HG03432 (cell line): Measurements from ENCODE around the gene STC2.
A peak's percentile ranks its signal among the peaks of the same experiment; 100 is the strongest.
"Not testable (repeated sequence)": the region's sequence is repeated elsewhere in the genome, so short reads cannot be mapped to it uniquely, and the experiment has no call there.

Source experiments
- ATAC-seq: cut with Tn5 transposase; IDR thresholded peaks from one replicate; pipeline ENCODE4 v1.9.1; 2021; ENCODE audit warnings: mild to moderate bottlenecking, moderate library complexity; ENCODE audit not compliant: unreplicated experiment

Gene STC2

DNA sequence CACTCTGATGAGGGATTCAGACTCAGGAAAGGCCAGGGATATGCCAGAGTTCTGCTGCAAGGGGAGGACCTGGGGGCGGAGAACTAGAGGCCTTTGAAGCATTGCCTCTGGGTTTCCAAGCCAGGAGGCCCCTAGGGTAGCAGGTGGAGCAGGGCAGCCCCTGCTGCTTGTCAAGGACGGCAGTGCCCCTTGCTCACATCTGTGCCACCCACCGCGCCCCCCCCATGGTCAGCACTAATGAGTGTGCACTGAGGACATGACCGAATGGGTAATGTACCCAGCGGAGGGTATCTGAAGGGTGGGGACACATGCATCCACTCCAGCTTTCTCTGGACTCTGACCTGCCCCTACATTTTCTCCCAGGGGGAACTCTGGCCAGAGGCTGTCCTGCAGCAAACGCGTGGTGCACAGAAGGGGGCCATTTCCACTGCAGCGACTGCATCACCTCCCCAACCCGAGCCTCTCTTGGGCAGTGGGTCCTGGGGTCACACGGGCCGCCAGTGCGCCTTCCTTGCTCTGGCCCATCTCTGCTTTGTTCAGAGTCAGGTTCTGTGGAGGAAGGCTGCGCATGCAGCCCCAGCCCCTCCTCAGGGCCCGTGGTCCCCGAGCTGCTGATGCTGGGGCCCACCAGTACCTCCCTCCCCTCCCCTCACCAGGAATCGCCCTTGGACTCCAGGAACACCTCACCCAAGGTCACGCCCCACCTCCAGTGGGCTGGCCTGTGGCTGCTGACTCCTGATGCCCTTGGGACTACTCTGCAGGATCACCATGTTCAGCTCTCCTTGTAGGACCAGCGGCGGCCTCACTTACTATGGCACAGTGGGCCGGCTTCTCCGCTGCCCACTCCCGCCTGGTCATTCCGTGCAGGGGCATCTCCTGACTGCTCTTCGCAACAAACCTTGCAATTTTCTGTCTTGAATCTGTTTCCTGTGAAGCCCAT lies 31.2 kb downstream of the STC2 start:
- ATAC-seq: no peak

- no peak for ATAC-seq
Observed at GRCh38 chr5:173295796-173296195, 32.4 kb downstream of the STC2 start.

- ATAC-seq: no peak
Observed at GRCh38 chr5:173294673-173295320, 33.4 kb downstream of the STC2 start.

DNA sequence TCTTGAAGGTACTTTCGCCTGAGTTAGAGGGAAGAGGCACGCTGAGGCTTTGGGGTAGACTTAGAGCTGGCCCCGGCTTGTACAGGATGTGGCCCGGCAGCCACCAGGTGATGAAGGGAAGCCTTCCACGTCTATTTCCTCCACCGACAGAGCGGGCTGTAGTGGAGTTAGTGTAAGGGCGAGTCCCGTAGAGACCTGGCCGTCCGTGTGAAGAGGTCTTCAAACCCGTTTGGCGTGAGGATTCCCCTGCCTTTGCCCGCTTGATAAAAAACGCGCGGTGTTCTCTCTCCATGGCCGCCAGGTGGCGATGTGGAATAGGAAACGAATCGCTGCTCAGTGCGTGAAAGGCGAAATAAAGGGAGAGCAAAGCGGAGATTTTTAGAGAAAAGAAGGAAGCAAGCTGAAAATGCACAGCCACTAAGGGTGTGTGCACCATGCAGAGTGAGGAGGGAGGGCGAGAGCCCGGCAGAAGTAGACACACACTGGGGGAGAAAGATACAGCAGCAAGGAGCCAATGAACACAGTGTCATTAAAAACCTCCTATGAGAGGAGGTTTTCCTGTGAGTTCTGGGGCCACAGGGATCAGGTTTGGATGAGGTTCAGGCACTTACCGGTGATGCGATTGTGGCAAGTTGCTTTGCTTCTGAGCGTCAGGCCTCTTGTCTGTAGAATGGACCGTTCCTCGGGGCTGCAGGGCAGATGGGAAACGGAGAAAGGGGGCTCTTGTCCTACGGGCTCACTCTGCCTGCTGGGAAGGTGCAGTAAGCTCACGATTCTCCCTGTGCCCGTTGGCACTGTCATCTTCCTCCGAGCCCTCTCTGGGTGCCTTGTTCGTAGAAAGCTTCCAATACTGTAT lies 34.2 kb downstream of the STC2 start:
- ATAC-seq: peak; percentile 76

GRCh38 chr5:173291722-173292658 lies 36.2 kb downstream of the STC2 start:
- peak; percentile 64 for ATAC-seq

DNA sequence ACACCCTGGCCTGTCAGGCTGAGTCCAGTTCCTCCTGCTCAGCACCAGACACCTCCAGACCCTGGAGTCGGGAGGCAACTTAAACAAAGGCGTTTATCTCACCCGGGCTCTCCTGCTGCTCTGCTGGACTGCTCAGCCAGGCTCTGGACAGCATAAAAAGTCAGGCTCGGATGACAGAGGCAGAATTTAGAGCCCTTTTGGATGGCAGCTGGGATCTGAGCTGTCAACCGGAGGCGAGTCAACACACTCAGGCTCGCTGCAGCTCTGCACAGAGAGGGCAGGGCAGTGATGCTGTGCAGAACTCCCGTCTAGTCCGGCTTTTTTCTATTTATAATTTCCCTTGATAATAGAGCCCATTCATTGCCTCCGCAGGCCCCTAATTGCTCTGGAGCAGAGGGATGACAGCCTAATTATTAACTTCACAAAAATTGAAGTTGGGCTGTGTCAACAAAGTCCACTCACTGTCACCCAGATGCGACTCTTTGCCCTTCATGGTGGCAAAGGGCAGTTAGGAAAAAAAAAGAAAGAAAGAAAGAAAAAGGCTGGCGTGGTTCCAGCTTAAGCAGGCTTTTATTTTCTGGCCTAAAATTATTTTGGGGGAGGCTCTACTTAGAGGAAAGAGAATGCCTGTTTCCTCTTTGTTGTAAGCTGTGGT lies 37.6 kb downstream of the STC2 start:
- no peak for ATAC-seq

GRCh38 chr5:173289372-173289771 lies 38.8 kb downstream of the STC2 start:
- no peak for ATAC-seq

DNA sequence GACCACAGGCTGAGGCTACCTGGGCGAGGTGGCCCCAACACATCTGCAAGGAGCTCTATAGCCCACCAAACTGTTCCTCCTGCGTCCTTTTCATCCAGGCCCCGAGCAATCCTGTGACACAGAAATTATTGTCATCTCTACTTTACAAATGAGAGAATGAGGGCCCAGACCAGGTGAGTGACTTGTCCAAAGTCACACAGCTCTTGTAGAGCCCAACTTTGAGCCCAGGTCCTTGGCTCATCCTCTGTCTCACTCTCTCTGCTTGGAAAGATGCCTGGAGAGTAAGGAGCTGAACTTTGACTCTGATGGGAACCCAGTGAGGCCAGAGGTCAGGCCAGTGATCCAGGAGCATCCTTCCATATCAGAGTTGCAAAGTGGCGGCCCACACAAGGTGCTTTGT lies 39.6 kb downstream of the STC2 start:
- no peak for ATAC-seq

DNA sequence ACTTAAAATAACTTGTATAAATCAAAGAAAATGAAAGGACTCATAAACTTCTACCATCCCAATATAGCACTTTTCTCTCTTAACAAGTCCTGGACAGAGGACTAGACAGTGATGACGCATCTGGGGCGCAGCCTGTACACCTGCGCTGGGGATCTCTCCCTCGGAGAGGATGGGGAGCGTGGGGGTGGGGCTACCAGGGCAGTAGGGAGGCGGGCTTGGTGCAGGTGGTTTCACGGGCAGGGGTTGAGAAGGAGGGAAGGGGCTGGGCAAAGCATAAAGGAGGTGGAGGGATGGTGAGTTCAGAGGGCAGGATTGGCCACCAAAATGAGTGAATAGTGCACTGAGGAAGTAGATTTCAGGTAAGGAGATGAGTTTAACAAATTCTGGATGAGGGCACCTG lies 41.1 kb downstream of the STC2 start:
- ATAC-seq: no peak

DNA sequence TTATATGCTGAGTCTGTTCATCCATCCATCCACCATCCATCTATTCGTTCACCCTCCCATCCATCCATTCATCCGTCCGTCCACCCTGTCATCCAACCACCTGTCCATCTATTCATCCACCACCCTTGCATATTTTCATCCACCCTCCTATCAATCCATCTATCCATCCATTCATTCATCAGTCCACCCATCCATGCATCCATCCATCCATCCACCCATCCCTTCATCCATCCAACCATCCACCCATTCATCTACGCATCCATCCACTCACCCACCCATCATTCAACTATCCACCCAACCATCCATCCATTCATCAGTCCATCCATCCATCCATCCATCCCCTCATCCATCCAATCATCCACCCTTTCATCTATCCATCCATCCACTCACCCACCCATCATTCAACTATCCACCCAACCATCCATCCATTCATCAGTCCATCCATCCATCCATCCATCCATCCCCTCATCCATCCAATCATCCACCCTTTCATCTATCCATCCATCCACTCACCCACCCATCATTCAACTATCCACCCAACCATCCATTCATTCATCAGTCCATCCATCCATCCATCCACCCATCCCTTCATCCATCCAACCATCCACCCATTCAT lies 43.8 kb downstream of the STC2 start:
- ATAC-seq: not testable (repeated sequence)

DNA sequence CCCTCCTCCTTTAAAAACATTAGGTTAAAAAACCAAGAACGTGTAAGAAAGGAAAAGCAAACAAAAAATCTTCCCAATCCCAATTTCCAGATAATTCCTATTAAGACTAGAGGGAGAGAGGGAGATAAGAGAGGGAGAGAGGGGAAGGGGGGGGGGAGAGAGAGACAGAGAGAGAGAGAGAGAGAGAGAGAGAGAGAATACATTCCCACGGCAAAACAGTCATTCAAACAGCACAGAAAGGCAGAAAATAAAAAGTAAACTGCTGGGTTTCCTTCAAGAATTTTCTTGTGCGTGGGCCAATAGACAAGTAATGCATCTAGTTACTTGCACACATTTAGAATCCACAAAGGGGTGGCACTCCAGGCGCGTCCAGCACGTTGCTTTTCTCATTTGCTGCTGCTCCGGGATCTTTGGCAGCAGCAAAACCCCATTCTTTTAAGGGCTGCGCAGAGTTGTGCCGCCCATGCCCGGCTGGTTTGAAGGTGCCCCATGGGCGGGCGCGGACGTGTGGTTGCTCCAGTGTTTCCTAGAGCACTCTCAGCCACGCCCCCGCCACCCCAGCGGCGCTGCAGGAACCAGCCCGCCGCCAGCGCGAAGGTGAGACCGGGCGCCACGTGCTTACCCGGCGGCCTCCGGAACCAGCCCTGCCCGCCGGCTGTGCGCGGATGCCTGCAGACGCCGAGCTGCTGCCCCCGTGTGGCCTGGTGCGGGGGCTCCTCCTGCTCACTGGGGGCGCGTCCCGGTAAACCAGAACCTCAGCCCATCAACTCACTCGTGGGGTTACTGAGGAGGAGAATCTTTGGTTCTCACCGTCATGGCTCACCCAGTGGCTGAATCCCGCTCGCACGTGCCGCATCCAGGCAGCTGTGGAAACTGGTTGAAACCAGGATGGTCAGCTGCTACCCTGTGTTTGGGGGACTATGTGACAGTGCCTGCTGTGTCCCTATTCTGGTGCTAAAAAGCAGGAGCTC lies 44.6 kb downstream of the STC2 start:
- ATAC-seq: peak; percentile 93

DNA sequence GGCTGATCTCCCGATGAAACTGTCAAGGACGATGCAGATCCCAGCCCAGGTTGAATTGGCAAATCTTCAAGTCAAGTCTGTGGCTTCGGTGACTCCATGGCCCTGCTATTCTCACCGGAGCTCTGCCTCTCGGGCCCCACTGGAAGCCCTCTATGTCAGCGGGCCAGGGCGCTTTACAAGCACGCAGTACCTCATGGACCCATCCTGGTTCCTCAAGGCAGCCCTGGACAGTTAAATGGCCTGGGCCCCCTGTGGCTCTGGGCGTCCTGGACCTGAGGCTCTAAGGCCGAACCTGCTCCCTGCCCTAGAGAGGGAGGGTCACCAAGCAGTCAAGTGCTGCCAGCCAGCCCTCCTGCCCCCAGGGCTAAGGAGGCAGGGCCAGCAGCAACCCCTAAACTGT lies 45.3 kb downstream of the STC2 start:
- ATAC-seq: no peak

GRCh38 chr5:173281910-173282309 lies 46.3 kb downstream of the STC2 start:
- no peak for ATAC-seq

DNA sequence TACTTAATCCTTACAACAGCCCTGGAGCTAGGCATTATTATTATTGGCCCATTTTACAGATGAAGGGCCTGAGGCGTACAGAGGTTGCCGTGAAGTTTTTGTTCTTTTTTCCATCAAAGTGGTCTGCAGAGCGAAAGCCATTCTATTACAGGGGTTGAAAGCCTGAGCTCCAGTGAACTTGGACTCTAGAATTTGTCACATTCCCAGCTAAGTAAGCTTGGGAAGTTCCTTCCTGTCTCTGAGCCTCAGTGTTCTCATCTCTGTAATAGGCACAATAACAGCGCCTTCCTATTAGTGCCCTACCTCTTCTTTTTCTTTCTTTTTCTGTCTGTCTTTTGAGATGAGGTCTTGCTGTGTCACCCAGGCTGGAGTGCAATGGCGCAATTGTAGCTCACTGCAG lies 49.0 kb downstream of the STC2 start:
- no peak for ATAC-seq

GRCh38 chr5:173278641-173279040 lies 49.6 kb downstream of the STC2 start:
- no peak for ATAC-seq

DNA sequence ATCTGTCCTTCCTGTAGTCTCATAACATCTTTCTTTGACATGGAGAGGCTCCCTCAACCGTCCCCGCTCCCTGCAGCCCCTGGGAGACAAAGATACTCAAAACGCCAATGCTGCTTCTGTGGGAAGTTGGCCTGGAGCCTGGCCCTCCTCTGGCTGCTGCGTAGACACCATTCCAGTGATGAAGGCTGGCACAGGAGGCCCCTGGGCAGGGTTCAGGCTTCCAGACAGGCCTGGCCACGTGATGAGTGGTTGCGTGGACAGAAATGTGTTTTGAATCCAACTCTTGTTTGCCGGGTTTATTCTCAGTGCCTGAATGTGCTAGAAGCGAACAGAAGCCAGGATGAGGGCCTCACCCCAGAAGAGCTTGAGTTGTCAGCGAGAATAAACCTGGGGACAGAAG lies 50.0 kb downstream of the STC2 start:
- no peak for ATAC-seq

- ATAC-seq: no peak
Observed at GRCh38 chr5:173274771-173275170, 53.4 kb downstream of the STC2 start.

DNA sequence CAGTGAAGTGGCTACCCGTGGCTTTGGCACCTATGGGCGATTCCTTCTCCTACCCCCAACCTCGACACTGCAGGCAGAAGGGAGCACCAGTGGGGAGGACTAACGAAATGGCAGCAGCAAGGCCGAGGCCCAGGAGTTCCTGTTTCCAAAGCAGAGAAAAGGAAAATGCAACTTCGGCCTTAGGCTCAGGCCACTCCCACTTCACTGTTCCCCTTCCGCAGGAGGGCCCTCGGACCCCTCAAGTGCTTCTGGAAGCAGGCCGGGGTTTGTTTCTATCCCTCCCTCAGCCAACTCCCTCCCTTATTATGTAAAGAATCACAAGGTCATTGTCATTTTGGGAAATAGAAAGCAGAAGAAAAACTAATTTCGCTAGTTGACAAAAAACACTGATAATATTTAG lies 56.8 kb downstream of the STC2 start:
- ATAC-seq: no peak
